Natural killer cell treated with Interleukin-12 subunit alpha and Interleukin-12 subunit beta and Interleukin-15 and Interleukin-18, amount 100 ng/mL, for 72 hours (primary cell): Measurements from ENCODE around the gene PLPPR5. TPM values are rescaled to one million over a fixed set of nuclear protein-coding genes. Genes with fewer than 3 reads are reported as not detected.

Experiments used
- ATAC-seq, 2 donors: fragments of 150-1000 bp; cut with Tn5 transposase in 1 of 2; sonication (Bioruptor Pico), chemical (Tn5 transposase) in 1 of 2; 2 replicates each; pipeline ENCODE4 v1.10.0; 2021
- DNase-seq: peaks from one replicate; pipeline ENCODE4 v3.0.0; 2022; ENCODE audit warnings: low spot score
- H3K27ac Mint-ChIP-seq, 2 donors: 1 replicate in 1 of 2; 2 replicates in 1 of 2; pipeline ENCODE4 v1.8.0; 2022; ENCODE audit warnings: mixed read lengths in 2 of 2, mild to moderate bottlenecking in 1 of 2, moderate library complexity in 1 of 2
- H3K27me3 Mint-ChIP-seq, 2 donors: 1 replicate in 1 of 2; 2 replicates in 1 of 2; pipeline ENCODE4 v1.8.0; 2022; ENCODE audit warnings: mixed read lengths in 2 of 2
- H3K36me3 Mint-ChIP-seq: one replicate; pipeline ENCODE4 v1.8.0; 2022; ENCODE audit warnings: mixed read lengths
- H3K4me1 Mint-ChIP-seq, 2 donors: 1 replicate in 1 of 2; 2 replicates in 1 of 2; pipeline ENCODE4 v1.8.0; 2022; ENCODE audit warnings: low read depth in 2 of 2, mixed read lengths in 2 of 2, mild to moderate bottlenecking in 1 of 2
- H3K4me3 Mint-ChIP-seq: one replicate; pipeline ENCODE4 v1.8.0; 2022; ENCODE audit warnings: mixed read lengths
- H3K9me3 Mint-ChIP-seq: 2 replicates; pipeline ENCODE4 v1.8.0; 2022; ENCODE audit warnings: mixed read lengths
- total RNA-seq, 2 donors: library from RNA; stranded (reverse); gene quantifications; one replicate each; pipeline ENCODE4 v1.2.3, GENCODE V29; 2022

Gene PLPPR5
- total RNA-seq, 2 donors from 2014 or later = not detected

DNA sequence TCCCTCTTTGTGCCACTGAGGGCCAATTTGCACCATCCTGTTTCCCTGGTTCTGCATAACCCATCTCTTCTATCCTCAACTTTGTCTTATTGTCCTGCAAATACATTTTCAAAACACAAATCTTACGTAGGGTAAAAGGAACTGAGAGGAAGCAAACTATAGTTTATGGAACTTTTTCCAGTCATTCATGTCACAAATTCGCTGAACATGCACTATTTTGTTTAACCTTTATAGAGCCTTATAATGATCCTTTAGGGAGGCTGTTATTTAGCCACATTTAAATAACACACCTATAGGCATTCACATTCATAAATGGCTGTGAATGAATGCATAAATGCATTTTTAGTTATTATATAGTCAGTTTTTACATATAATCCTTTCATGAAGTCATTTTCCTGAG is 85.0 kb downstream of the PLPPR5 start:
- Mint-ChIP-seq H3K27me3 (peaks cover 0 to 2% of the 10 kb centered on the region in 2 donors), H3K27ac (no peak overlapping the region), H3K4me3 (no peak overlapping the region), H3K9me3 (peaks cover 3% of the 10 kb centered on the region), H3K4me1 (peaks cover 2 to 5% of the 10 kb centered on the region in 2 donors), H3K36me3 (no peaks in the 10 kb centered on the region)
- DNase-seq (no peak), ATAC-seq (no peak)

DNA sequence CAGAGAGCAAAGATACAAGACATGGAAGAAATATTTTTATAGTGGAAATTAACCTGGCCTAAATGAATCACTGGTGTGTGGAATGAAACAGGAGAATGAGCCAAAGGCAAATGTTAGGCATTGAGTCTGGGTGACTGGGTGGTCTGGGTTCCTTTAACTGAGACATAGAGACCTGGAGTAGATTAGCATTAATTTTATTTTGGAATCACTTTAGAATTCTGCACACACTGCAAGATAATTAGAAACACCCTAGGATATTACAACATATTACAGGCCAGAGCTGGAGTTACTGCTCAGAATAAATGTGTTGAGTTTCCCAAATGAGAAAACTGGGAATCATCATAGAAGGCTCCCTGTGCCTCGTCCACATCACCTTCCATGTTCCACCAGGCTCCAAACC is 85.5 kb downstream of the PLPPR5 start:
- Mint-ChIP-seq H3K27ac (no peak overlapping the region), H3K4me3 (no peak overlapping the region)
- DNase-seq = no peak

DNA sequence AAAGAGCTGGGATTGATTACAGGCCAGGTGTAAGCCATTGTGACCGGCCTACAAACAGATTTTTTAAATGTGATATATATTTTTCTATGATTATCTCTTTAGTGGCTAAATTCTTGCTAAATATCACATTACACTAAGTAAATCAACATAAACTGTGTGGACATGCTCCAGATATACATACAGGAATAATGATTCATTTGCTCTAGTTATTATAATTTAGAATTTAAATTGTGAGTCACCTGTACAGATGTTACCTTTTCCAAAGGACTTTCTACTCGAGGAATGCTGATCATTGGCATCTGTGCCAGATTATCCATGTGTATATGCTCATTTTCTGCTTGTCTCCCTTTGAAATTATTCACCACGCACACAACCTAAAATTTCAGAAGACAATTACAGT is 90.1 kb downstream of the PLPPR5 start:
- ATAC-seq = no peak
- peaks cover 3% of the 10 kb centered on the region for H3K9me3 Mint-ChIP-seq
- H3K4me1 Mint-ChIP-seq = no peaks in the 10 kb centered on the region
- H3K36me3 Mint-ChIP-seq = no peaks in the 10 kb centered on the region
- no peak overlapping the region for H3K4me3 Mint-ChIP-seq
- DNase-seq = no peak
- no peak overlapping the region for H3K27ac Mint-ChIP-seq
- peaks cover 0 to 2% of the 10 kb centered on the region in 2 donors for H3K27me3 Mint-ChIP-seq

More for the DNA sequence above, 85.5 kb downstream of the PLPPR5 start:
- no peak for ATAC-seq
- Mint-ChIP-seq H3K36me3 (no peaks in the 10 kb centered on the region), H3K4me1 (peaks cover 2 to 5% of the 10 kb centered on the region in 2 donors), H3K27me3 (peaks cover 0 to 2% of the 10 kb centered on the region in 2 donors), H3K9me3 (peaks cover 3% of the 10 kb centered on the region)

DNA sequence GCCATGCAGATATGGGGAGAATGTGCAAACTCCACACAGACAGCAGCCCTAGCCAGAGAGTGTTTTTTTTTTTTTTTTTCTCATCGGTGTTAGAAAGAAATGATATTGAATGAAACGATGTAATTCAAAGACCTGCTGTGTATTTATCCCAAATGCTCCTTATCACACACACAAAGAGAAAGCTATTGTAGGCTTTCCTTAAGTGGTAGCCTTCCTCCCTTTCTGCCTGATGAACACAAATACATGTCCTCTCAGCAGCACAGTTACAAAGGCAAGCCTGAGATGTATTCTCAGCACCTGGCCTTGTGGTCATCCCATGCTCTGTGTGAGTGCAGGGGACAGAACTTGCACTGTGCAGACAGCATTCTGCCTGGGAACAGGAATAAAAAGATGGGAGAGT is 93.8 kb downstream of the PLPPR5 start:
- no peak overlapping the region for H3K27ac Mint-ChIP-seq
- H3K9me3 Mint-ChIP-seq = no peaks in the 10 kb centered on the region
- no peaks in the 10 kb centered on the region for H3K27me3 Mint-ChIP-seq
- no peak for DNase-seq
- no peaks in the 10 kb centered on the region for H3K4me1 Mint-ChIP-seq
- peak in 1 of 2 donors; percentile 6 for ATAC-seq
- no peaks in the 10 kb centered on the region for H3K36me3 Mint-ChIP-seq
- no peak overlapping the region for H3K4me3 Mint-ChIP-seq

DNA sequence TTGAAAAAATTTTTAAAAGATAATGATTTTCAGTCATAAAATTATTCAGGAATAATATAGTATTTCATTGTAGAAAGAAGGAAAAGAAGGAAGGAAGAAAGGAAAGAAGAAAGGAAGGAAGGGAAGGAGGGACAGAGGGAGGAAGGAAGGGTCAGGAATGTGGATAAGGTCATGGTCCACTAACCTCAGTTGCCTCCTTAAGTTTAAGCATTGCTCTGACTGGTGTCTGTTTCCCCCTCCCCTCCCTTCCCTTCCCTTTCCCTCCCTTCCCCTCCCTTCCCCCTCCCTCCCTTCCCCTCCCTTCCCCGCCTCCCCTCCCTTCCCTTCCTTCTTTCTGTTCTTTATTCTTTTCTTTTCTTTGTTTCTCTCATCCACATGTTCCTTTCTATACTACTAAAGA is 95.7 kb downstream of the PLPPR5 start:
- Mint-ChIP-seq H3K9me3 (no peaks in the 10 kb centered on the region), H3K4me3 (no peak overlapping the region), H3K27me3 (no peaks in the 10 kb centered on the region), H3K36me3 (no peaks in the 10 kb centered on the region), H3K4me1 (no peaks in the 10 kb centered on the region), H3K27ac (no peak overlapping the region)
- ATAC-seq (no peak), DNase-seq (no peak)

DNA sequence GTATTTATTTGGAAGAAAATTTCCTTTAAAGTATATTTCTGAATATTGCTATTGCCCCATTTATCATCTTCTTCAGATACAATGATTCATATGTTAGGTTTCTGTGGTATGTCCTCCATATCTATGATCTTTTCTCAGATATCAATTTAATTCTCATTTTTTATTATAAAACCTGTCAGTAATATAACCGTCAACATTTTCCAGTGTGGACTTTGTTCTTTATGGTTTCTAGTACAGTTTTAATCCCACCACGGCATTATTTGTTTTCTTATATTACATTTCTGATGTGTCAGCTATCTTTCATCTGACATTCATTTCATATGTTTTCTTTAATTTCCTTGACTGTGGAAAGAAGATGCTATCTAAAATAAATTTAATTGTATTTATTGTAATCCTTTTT is 97.9 kb downstream of the PLPPR5 start:
- ATAC-seq = no peak
- Mint-ChIP-seq H3K4me3 (no peak overlapping the region), H3K4me1 (no peaks in the 10 kb centered on the region), H3K27me3 (no peaks in the 10 kb centered on the region), H3K27ac (no peak overlapping the region), H3K36me3 (no peaks in the 10 kb centered on the region), H3K9me3 (no peaks in the 10 kb centered on the region)
- DNase-seq = no peak

DNA sequence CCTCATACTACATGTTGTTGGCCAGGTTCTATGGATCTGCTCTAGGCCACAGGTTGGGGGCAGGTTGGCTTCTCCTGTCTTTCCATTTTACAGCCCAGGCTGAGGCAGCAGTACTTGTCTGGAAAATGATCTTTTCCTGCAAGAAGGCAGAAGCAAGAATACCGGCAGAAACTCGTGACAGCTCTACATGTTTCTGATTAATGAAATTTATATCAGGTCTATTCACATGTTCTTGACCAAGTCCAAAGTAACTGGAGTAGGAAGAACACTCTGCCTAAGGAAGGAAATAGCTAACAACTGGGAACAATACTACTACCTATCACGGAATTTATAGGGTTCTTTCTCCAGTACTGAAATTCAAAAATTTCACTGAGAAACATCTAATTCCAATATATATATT is 98.3 kb downstream of the PLPPR5 start:
- no peaks in the 10 kb centered on the region for H3K36me3 Mint-ChIP-seq
- no peaks in the 10 kb centered on the region for H3K27me3 Mint-ChIP-seq
- DNase-seq (no peak), ATAC-seq (no peak)
- H3K27ac Mint-ChIP-seq = no peak overlapping the region
- no peaks in the 10 kb centered on the region for H3K9me3 Mint-ChIP-seq
- H3K4me3 Mint-ChIP-seq = no peak overlapping the region
- no peaks in the 10 kb centered on the region for H3K4me1 Mint-ChIP-seq

DNA sequence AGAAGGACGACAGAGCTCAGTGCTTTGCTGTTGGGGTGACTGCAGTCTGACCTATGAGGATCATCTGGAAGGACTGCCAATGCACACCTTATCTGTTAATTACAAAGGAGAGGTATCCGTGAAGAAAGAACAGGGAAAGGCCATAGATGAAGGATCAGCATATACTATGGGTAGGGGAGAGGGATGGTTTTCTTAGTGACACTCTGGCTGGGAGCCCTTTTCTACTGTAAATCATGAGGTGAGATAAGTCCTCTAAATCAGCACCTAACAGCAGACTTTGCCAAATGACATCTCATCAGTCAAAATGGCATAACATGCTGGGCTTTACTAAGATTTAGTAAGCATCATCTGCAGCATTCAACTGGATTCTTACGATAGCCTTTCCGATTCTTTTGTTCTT is 100.0 kb downstream of the PLPPR5 start:
- no peak for DNase-seq
- Mint-ChIP-seq H3K4me3 (no peak overlapping the region), H3K27me3 (no peaks in the 10 kb centered on the region), H3K27ac (no peak overlapping the region), H3K36me3 (no peaks in the 10 kb centered on the region), H3K4me1 (no peaks in the 10 kb centered on the region), H3K9me3 (peaks cover 2% of the 10 kb centered on the region)
- ATAC-seq = no peak

DNA sequence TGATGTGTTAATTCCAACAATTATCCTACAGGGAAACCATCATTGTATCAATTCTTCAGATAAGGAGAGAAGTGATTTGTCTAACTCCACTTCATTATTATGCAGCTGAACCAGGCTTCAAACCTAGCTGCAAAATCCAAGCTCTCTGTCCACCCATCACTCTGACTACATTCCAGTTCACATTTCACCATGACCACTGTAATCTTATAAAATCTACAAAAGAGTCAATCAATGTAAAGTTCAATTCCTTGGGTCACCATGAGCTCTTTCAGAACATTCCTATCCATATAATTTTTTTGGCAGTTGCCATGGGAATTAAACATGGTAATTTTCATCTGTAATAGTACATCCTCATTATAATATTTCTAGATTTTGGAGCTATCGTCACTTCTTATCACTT is 100.9 kb downstream of the PLPPR5 start:
- H3K27me3 Mint-ChIP-seq = no peaks in the 10 kb centered on the region
- no peak overlapping the region for H3K27ac Mint-ChIP-seq

DNA sequence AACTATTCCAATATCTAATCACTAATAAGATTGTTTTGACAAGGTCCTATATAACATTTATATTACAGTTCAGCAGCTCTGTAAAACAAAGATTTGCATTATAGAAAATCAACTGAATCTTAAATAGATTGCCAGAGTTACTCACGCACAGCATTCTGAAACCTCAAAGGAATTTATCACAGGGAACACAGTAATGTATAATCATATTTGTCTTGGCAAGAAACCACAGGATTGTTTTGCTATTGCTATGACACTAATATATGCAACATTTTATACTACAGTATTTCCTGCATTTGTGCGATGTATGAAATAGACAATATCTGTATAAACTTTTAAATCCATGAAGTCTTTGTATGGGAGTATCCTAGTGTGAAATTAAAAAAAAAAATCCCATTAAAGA is 101.4 kb downstream of the PLPPR5 start:
- Mint-ChIP-seq H3K9me3 (peaks cover 2% of the 10 kb centered on the region), H3K27ac (no peak overlapping the region), H3K4me3 (no peak overlapping the region), H3K36me3 (no peaks in the 10 kb centered on the region), H3K4me1 (no peaks in the 10 kb centered on the region), H3K27me3 (no peaks in the 10 kb centered on the region)
- no peak for DNase-seq
- no peak for ATAC-seq

More for the DNA sequence above, 100.9 kb downstream of the PLPPR5 start:
- peaks cover 2% of the 10 kb centered on the region for H3K9me3 Mint-ChIP-seq
- H3K4me3 Mint-ChIP-seq = no peak overlapping the region
- no peaks in the 10 kb centered on the region for H3K4me1 Mint-ChIP-seq
- ATAC-seq (no peak), DNase-seq (no peak)
- no peaks in the 10 kb centered on the region for H3K36me3 Mint-ChIP-seq

DNA sequence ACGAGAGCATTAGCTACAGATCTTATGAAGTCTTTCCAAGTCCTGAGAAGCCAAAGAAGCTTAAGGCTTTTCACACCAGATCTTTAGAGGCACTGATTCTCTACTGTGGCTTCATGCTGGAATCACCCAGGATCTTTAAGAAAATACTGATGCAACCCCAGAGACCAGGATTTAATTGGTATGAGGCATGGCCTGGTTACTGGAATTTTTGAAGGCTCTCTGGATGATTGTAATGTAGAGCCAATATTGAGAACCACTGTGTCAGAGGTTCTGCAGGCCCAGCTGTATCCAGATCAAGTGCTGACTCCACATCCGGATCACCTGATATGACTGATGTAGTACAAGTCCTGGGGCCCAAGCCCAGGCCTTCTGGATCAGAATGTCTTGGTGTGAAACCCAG is 105.7 kb downstream of the PLPPR5 start:
- no peak overlapping the region for H3K27ac Mint-ChIP-seq
- no peak overlapping the region for H3K4me3 Mint-ChIP-seq
- H3K9me3 Mint-ChIP-seq = peaks cover 2% of the 10 kb centered on the region
- no peak for DNase-seq
- H3K36me3 Mint-ChIP-seq = peaks cover 7% of the 10 kb centered on the region
- no peaks in the 10 kb centered on the region for H3K27me3 Mint-ChIP-seq
- no peak for ATAC-seq
- H3K4me1 Mint-ChIP-seq = no peaks in the 10 kb centered on the region

DNA sequence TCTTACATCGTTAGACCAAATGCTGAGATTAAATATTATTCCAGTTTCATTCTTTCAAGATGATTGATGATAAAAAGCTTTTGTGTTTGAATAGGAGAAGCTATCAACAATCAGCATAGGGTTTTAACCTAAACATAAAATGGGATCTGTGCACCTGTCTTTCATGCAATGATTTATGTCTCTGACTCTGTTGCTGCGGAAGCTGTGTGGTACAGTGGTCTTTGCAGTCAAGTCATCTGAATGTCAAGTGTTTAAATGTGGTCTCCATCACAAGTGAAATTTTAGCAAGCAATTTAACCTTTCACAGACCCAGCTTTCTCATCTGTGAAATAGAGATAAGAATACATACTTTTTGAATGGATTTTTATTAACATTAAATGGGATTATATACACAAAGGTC is 107.2 kb downstream of the PLPPR5 start:
- no peak for DNase-seq
- Mint-ChIP-seq H3K9me3 (peaks cover 2% of the 10 kb centered on the region), H3K4me1 (no peaks in the 10 kb centered on the region), H3K27ac (no peak overlapping the region), H3K27me3 (no peaks in the 10 kb centered on the region), H3K4me3 (no peak overlapping the region), H3K36me3 (peaks cover 7% of the 10 kb centered on the region)
- ATAC-seq = no peak

DNA sequence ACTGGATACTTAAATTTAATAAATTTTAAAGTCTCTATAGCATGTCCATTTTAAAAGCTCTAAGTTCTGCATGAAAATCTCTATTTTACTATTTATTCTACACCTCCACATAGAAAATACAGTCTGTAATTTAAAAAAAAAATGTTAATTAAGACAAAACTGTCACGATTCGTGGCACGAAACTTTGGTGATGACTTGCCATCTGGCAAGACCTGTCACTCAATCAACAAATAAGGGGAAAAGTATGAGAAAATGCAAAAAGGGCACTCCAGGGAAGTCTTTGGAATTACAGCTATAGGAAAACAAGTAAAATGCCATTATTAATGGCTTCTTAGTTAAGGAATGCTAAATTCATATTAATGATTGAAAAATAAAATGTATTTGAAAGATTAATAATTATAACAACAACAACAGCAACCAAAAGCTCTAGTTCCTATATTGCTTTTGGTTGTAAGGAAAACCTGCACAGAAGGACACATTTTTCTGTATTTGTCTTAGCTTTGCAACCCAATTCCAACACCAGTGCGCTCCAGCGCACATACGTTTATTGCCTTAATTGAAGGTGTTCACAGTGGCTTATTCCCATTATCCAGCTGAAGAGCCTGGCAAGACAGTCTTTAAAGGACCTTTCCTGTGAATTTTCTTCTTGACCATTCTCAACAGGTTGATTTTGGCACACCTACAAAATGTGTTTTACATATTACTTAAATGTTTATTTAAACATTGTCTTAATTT is 107.8 kb downstream of the PLPPR5 start:
- Mint-ChIP-seq H3K27ac (no peak overlapping the region), H3K4me3 (no peak overlapping the region), H3K9me3 (peaks cover 2% of the 10 kb centered on the region), H3K27me3 (no peaks in the 10 kb centered on the region), H3K36me3 (peaks cover 7% of the 10 kb centered on the region), H3K4me1 (no peaks in the 10 kb centered on the region)
- DNase-seq (no peak), ATAC-seq (no peak)

DNA sequence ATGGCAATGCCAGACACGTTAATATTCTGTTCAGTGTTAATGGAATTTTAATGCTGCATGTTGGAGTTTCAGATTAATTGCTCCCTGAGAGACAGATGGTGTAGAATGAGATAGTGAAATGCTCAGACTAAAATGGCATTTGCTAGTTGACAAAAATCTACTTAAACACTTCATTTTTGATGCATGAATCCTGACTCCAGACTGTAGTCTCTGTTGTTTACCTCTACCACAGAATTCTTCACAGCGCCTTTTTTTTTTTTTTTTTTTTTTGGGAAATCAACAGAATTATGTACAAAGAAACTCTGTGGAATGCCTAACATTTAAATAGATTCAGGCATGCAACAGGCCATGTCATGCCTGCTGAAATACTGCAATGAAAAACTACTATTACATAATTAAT is 111.3 kb downstream of the PLPPR5 start:
- ATAC-seq (no peak), DNase-seq (no peak)
- no peak overlapping the region for H3K27ac Mint-ChIP-seq
- H3K4me3 Mint-ChIP-seq = no peak overlapping the region
- no peaks in the 10 kb centered on the region for H3K27me3 Mint-ChIP-seq
- peaks cover 7% of the 10 kb centered on the region for H3K36me3 Mint-ChIP-seq
- no peaks in the 10 kb centered on the region for H3K4me1 Mint-ChIP-seq
- H3K9me3 Mint-ChIP-seq = no peaks in the 10 kb centered on the region

DNA sequence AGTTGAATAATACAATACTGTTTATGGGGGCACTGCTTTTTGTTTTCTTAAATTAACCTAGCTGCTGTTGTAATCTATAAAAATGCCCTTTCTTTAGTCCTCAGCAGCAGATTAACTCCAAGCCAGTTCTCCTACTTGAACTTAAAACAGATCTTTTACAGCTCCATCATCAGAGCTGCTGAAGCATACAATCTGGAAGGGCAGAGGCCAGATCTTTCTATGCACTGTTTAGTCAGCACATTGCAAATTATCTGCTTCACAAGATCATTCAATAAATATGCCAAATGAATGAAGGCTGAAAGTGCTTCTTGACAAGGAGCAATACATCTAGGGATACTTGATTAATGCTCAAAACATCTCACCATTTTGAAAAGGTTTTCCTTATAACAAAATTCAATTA is 115.8 kb downstream of the PLPPR5 start:
- ATAC-seq (no peak), DNase-seq (no peak)
- H3K27ac Mint-ChIP-seq = no peak overlapping the region
- no peaks in the 10 kb centered on the region for H3K4me1 Mint-ChIP-seq
- H3K9me3 Mint-ChIP-seq = no peaks in the 10 kb centered on the region
- H3K4me3 Mint-ChIP-seq = no peak overlapping the region
- H3K36me3 Mint-ChIP-seq = no peaks in the 10 kb centered on the region
- H3K27me3 Mint-ChIP-seq = no peaks in the 10 kb centered on the region
